Panc1 (cell line): ENCODE measurements around the gene IFNA4.
"Not testable (repeated sequence)": the region's sequence is repeated elsewhere in the genome, so short reads cannot be mapped to it uniquely, and the experiment has no call there.

Experiments
- CTCF ChIP-seq: fragments of 450-650 bp; IDR thresholded peaks from 2 replicates; pipeline ENCODE4 v1.5.1; 2017; ENCODE audit warnings: mild to moderate bottlenecking
- POLR2AphosphoS5 ChIP-seq: IDR thresholded peaks from 2 replicates; pipeline ENCODE4 v1.6.1; 2012; ENCODE audit warnings: mild to moderate bottlenecking, low read depth, low read length, moderate library complexity
- REST ChIP-seq, 2 experiments: IDR thresholded peaks; 2 replicates each; pipeline ENCODE4 v1.6.1; 2011 to 2012; ENCODE audit warnings: low read depth in 2 of 2, control low read depth in 1 of 2, low read length in 1 of 2, mild to moderate bottlenecking in 1 of 2, moderate library complexity in 1 of 2; ENCODE audit not compliant: insufficient read depth in 1 of 2
- TCF7L2 ChIP-seq: IDR thresholded peaks from 2 replicates; pipeline ENCODE4 v1.6.1; 2011; ENCODE audit warnings: mild to moderate bottlenecking, low read depth, low read length, inconsistent platforms

DNA sequence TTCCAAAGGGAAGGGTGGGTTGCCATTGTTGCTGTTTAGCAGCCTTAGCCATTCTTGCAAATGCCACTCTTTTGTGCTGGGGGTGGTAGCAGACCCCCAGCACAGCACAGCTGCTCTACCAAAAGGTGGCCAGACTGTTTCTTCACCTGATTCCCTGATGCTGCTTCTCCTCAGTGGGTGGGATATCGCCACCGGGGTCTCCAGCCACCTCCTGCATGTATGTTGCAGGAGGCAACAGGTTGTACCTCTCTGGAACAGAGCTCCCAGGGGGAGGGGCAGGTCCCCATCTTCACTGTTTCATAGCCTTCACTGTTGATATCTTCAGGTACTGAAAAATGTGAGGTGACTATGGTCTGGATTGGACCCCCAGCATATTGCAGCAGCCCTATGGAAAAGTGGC, 23.4 kb upstream of the IFNA4 start:
- not testable (repeated sequence) for TF ChIP-seq CTCF; POLR2AphosphoS5; TCF7L2; REST (IDR thresholded peaks at IDR 0.05; ENCODE audit: insufficient read depth in 1 of 2, low read depth in 2 of 2, low read length in 1 of 2)
